Breast epithelium (tissue), 4 donors: ENCODE data around the gene PTAR1. TPM values are rescaled to one million over a fixed set of nuclear protein-coding genes. Genes with fewer than 3 reads are reported as not detected.
A peak's percentile ranks its signal among the peaks of the same experiment; 100 is the strongest.

ENCODE experiments used
- DNase-seq, 2 donors: peaks; one replicate each; pipeline ENCODE4 v3.0.0-alpha.2; 2019; ENCODE audit warnings: low spot score in 2 of 2
- H3K27ac ChIP-seq, 2 donors: fragments of 200-600 bp; sonication (generic) in 1 of 2; one replicate each; pipeline ENCODE4 v1.5.1; 2016 to 2019; ENCODE audit warnings: mild to moderate bottlenecking in 1 of 2
- H3K27me3 ChIP-seq, 2 donors: fragments of 200-600 bp; sonication (generic) in 1 of 2; one replicate each; pipeline versions ENCODE4 v1.5.1 to v1.6.0; 2017 to 2019; ENCODE audit warnings: control low read depth in 1 of 2, mild to moderate bottlenecking in 1 of 2
- H3K36me3 ChIP-seq: fragments of 200-600 bp; one replicate; pipeline ENCODE4 v1.5.1; 2019
- H3K4me1 ChIP-seq, 2 donors: fragments of 200-600 bp; sonication (generic); one replicate each; pipeline ENCODE4 v1.5.1; 2016 to 2019; ENCODE audit warnings: control low read depth in 1 of 2
- H3K4me3 ChIP-seq, 3 donors: fragments of 200-600 bp; sonication (generic); 1 replicate in 2 of 3; 2 replicates in 1 of 3; pipeline ENCODE4 v1.5.1; 2016 to 2019; ENCODE audit warnings: mild to moderate bottlenecking in 3 of 3, moderate library complexity in 2 of 3
- H3K9me3 ChIP-seq, 2 donors: fragments of 200-600 bp; sonication (generic) in 1 of 2; one replicate each; pipeline ENCODE4 v1.5.1; 2016 to 2019; ENCODE audit warnings: control low read depth in 1 of 2
- CTCF ChIP-seq, 3 donors: fragments of 450-650 bp; IDR thresholded peaks; one replicate each; pipeline ENCODE4 v1.5.1; 2016 to 2017; ENCODE audit warnings: antibody characterized with exemption in 3 of 3, mild to moderate bottlenecking in 3 of 3, moderate library complexity in 3 of 3
- POLR2A ChIP-seq: fragments of 450-650 bp; IDR thresholded peaks from one replicate; pipeline ENCODE4 v1.6.1; 2016; ENCODE audit warnings: antibody characterized with exemption, mild to moderate bottlenecking, moderate library complexity
- POLR2AphosphoS5 ChIP-seq, 3 donors: sonication (generic); formaldehyde crosslinking; IDR thresholded peaks; one replicate each; pipeline ENCODE4 v1.6.1; 2017; ENCODE audit warnings: antibody characterized with exemption in 3 of 3
- intact Hi-C: fragments of 100-400 bp; cut with DNase I; formaldehyde crosslinking; loops from one replicate; pipeline ENCODE4 v1.15.1; 2023; ENCODE audit warnings: low total_unique reads
- total RNA-seq, 3 donors: library from RNA; depleted of rRNA; stranded (reverse); fragments of >200 nt; gene quantifications; one replicate each; pipeline ENCODE4 v1.1.0, GENCODE V29; 2016

Gene PTAR1
- total RNA-seq, 3 donors from 2014 or later, result 80.3 to 114 (median 82.9) TPM

- Histone ChIP-seq H3K4me3 (peak within 1 kb of the TSS; percentile 69 to 89 (median 70)), H3K4me1 (no peaks in the 10 kb centered on the region), H3K27ac (peak within 1 kb of the TSS; percentile 78 to 88), H3K27me3 (no peaks in the 10 kb centered on the region), H3K36me3 (no peaks in the 10 kb centered on the region), H3K9me3 (no peaks in the 10 kb centered on the region)
- DNase-seq, result peak; percentile 49 to 52
- TF ChIP-seq CTCF (IDR thresholded peaks at IDR 0.05) (no peak), POLR2A (no peak), POLR2AphosphoS5 (IDR thresholded peaks at IDR 0.05) (no peak)
- intact Hi-C loops, result no loop called here
Measured at GRCh38 chr9:69671879-69672595, 87.8 kb downstream of the PTAR1 start, which contains the start of gene APBA1. TSS of gene APBA1 (minus strand) at chr9:69672371.

DNA sequence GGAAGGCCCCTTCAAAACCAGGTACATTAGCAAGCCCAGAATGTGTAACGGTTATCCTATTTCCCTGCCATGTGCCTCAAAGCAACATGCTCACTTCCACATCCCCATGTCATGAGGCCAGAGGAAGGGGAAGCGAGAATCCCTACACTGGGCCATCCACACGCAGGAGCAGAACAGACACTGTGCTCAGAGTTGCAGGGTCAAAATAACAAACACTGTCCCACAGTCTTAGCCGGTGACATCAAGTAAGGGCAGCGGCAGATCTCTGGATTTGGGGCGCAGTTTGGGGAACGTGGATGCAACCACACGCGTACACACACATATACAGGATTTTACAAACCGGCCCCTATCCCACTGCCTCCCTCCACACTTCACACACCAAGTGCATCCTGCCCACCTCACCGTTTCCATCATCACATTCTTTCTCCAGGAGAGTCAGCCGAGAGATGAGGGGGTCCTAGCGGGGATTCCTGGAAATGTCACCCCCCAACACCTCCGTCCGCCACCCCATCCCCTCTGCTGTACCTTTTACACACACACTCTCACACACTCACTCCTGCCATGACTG is 88.4 kb downstream of the PTAR1 start:
- no peak for DNase-seq
- intact Hi-C loops, result no loop called here
- no peaks in the 10 kb centered on the region for H3K9me3 ChIP-seq
- H3K27ac ChIP-seq, result peak overlapping the region; percentile 78 to 88
- peak overlapping the region; percentile 69 to 89 (median 70) for H3K4me3 ChIP-seq
- no peaks in the 10 kb centered on the region for H3K4me1 ChIP-seq
- no peaks in the 10 kb centered on the region for H3K36me3 ChIP-seq
- no peak for TF ChIP-seq POLR2A
- TF ChIP-seq POLR2AphosphoS5 (IDR thresholded peaks at IDR 0.05), result no peak
- TF ChIP-seq CTCF (IDR thresholded peaks at IDR 0.05), result no peak
- no peaks in the 10 kb centered on the region for H3K27me3 ChIP-seq

GRCh38 chr9:69667306-69667705 is 92.5 kb downstream of the PTAR1 start:
- Histone ChIP-seq H3K27ac (no peak overlapping the region), H3K9me3 (no peaks in the 10 kb centered on the region), H3K4me1 (no peaks in the 10 kb centered on the region), H3K36me3 (no peaks in the 10 kb centered on the region), H3K4me3 (no peak overlapping the region), H3K27me3 (no peaks in the 10 kb centered on the region)
- intact Hi-C loops, result no loop called here
- TF ChIP-seq POLR2AphosphoS5 (IDR thresholded peaks at IDR 0.05) (no peak), POLR2A (no peak), CTCF (IDR thresholded peaks at IDR 0.05) (no peak)
- DNase-seq, result no peak

- intact Hi-C loops, result no loop called here
- TF ChIP-seq POLR2AphosphoS5 (IDR thresholded peaks at IDR 0.05) (no peak), CTCF (IDR thresholded peaks at IDR 0.05) (no peak), POLR2A (no peak)
Measured at GRCh38 chr9:69660304-69660703, 99.5 kb downstream of the PTAR1 start.

More at GRCh38 chr9:69660304-69660703, 99.5 kb downstream of the PTAR1 start:
- Histone ChIP-seq H3K9me3 (no peaks in the 10 kb centered on the region), H3K27ac (no peak overlapping the region), H3K4me3 (no peak overlapping the region), H3K36me3 (no peaks in the 10 kb centered on the region), H3K4me1 (no peaks in the 10 kb centered on the region), H3K27me3 (no peaks in the 10 kb centered on the region)
- DNase-seq, result no peak

Other genes starting within 250 kb of the PTAR1 start
- gene APBA1, start 87.6 kb downstream of the PTAR1 start, total RNA-seq, result 1 to 10 TPM; 6.9 to 8.0 (median 7.8) TPM
- not detected for gene CFAP95, start 60.8 kb upstream of the PTAR1 start, total RNA-seq